Measurements from ENCODE around the gene TUBB.
A peak's percentile ranks its signal among the peaks of the same experiment; 100 is the strongest.

GRCh38 chr6:30672445-30673253 is 47.5 kb upstream of the TUBB start, which contains the start of gene DHX16:
- TF ChIP-seq CTCF (IDR thresholded peaks at IDR 0.05): peak; percentile 76 to 93 (median 88)
- TF ChIP-seq POLR2A (IDR thresholded peaks at IDR 0.05): peak in 1 of 2 donors; percentile 62
